Stimulated activated naive CD4-positive, alpha-beta T cell (primary cell): Measurements from ENCODE around the gene TH.
A peak's percentile ranks its signal among the peaks of the same experiment; 100 is the strongest.
"Not testable (repeated sequence)": the region's sequence is repeated elsewhere in the genome, so short reads cannot be mapped to it uniquely, and the experiment has no call there.

Experiments
- DNase-seq, 6 experiments: peaks; one replicate each; lab custom pipeline; 2025; lab: John Stamatoyannopoulos, UW

TH gene

GRCh38 chr11:2178055-2178773 is 6.6 kb upstream of the TH start:
- not testable (repeated sequence) for DNase-seq

DNA sequence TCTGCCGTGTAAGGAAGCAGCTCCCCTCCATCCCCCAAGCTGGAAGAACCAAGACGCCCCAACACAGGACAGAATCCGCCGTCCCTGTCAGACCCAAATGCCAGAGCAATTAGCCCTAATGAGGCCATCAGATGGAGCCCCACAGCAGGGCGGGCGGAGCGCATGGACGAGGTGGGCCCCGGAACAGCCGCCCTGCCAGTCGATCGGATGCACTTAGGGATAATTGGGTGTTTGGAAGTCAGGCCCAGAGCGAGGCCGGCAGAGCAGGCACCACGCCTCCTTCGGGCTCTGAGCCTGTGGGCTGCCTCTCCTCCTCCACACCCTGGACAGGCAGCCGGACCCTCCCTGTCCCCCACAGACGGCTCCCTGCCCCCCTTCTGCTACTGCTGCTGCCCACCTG is 5.5 kb upstream of the TH start:
- no peak for DNase-seq

DNA sequence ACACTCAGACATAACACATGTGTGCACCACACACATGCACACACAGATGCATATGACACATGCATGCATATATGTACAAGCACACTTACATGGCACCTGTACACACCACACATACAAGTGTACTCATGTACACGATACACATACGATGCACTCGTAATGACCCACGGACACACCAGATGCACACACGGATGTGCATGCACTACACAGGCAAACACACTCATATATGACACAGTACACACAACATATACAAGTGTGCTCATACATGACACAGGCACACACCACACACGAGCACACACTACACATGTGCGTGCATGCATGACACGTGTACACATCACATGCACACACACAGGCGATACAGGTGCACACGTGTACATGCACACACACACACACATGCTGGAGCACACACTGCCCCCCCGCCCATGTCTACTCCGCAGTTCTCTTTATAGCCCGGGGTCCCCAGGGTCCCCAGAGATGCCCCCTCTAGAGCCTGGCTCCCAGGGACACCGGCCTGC is 4.8 kb upstream of the TH start:
- no peak for DNase-seq

DNA sequence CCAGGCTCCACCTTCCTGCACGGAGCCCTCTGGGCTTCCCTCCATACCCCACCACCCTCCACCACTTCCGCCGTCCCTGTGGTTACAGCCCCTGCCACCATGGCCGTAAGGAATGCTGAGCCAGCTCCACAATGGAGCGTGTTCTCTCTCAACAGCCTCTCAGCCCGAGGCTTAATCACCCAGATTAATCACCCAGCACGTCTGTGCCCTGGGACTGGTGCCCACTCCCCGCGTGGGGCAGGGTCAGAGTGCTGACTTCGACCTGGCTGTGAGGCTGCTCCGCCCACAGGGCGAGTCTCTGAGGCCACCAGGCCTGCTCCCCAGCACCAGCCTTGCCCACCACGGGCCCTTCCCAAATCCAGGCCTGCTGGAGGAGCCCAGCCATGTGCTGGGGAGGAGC is 4.0 kb upstream of the TH start:
- no peak for DNase-seq

DNA sequence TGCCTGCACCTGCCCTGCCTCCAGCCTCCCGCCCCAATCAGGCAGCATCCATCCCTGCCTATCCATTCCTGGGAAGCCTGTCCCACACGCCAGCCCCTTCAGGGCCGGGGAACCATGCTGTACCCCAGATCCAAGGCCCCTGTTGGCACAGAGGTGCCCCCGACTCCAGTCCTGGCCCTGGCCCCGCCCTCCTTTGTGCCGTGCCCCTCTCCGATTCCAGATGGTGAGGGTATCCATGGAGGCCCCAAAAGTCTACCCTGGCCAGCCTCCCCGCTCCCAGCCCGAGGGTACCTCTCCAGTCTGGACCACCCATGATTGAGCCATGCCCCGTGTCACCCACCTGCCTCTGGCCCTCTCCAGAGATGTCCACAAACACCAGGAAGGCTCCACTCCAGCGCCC is 2.7 kb upstream of the TH start:
- DNase-seq: no peak

GRCh38 chr11:2173761-2174160 is 2.1 kb upstream of the TH start:
- DNase-seq: no peak

GRCh38 chr11:2173150-2173693 is 1.6 kb upstream of the TH start:
- no peak for DNase-seq

DNA sequence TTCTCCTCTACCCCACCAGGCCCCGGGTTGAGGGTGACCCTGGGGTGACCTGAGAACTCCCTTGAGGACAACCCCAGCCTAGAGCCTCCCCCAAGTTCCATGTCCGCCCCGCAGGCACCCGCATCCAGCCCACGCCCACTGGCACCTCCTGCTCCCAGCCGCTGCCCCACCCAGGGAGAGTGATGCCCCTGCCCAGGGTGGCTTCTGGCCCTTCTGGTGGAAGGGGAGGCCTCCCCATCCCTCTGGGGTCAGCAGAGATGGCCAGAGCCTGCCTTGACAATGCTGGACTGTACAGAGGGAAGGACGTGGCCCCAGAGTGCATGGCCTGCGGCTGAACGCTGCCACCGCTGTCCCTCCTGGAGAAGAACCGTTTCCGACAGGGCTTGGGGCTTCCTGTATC is 1.1 kb upstream of the TH start:
- no peak for DNase-seq

DNA sequence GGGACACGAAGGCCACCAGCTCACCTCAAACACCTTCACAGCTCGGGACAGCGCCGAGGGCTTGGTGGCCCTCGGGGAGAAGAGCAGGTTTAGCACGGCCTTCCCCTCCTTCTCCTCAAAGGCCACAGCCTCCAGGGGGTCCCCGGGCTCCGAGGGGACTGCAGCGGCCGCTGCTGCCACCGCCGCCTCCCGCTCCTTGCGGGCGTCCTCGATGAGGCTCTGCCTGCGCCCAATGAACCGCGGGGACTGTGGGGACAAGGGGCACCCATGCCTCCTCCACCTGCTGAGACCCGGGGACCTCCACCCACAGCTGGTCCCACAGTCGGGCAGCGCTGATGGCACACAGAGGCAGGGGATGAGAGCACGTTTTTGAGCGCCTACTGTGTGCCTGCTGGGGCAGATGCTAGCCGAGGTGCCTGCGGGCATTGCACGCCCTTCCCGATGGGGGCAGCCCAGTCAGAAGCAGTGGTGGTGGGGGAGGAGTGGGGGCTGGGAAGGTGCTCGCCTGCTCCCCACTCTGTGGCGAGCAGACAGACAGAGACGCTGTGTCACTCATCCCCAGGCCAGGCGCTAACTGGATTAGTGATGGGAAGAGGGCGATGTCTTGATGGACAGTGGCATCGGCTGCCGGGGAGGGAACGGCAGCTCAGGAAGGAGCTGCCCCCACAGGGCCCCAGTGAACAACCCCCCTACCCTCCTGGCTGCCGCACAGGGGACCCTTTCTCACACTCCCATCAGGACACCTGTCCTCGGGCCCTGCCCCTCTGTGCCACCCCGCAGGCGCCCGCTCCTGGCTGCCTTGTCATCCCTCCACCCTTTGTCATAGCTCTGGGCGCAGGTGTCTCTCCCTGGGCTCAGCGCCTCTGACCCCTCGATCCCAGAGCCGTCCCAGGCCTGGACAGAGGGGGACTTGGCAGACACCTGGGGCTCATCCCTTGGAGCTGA is 1.7 kb downstream of the TH start:
- no peak for DNase-seq

DNA sequence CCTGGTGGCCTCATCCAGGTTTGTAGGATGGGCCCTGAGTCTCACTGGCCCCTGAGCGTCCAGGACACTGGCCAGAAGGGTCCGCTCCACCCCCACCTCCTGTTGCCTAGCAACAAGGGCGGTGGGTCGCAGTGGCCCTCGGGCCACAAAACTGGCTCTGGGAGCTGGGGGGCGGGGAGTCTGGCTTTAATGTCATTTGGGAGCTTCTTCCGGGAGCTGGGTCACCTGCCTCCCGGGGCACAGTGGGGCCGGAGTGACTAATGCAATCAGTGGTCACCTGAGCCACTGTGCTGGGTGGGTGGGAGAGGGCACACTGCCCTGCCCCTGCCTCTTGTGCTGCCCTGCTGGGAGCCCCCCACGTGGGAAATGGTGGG is 2.6 kb downstream of the TH start:
- DNase-seq: no peak

GRCh38 chr11:2168286-2169004 is 3.2 kb downstream of the TH start:
- DNase-seq: no peak

DNA sequence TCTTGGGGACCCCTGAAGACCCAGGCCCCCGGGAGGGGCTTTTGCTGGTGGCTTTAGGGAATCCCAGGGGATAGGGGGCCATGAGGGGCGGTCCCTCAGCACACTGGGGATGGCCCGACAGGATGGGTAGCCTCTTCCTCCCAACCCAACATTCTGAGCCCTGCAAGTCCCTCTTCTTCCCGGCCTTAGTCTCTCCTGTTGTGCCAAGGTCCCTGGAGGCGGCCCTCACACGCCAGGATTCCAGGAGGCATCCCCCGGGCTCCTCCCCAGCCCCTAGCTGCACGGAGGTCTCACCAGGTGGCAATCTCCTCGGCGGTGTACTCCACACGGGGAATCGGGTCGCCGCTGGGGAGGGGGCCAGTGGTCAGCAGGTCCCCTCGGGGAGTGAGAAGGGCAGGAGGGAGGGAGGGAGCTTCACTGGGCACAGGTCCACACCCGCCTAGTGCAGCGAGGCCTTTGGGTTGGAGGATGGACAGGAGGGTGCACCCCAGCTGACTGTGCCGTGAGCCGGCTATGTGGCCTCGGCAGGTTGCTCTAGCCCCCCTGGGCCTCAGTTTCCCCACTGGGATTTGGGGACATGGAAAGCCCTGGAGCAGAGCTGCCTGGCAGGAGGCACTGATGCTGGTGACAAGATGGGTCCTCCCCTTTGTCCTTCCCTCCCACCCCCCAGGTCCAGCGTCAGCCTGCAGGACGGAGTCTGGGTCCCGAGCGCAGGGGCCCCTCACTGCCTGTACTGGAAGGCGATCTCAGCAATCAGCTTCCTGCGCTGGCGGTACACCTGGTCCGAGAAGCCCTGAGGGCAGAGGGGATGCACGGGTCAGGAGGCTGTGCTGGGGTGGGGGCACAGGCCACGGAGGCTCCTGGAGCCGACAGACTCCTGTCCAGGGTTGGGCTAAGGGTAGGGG is 4.2 kb downstream of the TH start:
- no peak for DNase-seq

DNA sequence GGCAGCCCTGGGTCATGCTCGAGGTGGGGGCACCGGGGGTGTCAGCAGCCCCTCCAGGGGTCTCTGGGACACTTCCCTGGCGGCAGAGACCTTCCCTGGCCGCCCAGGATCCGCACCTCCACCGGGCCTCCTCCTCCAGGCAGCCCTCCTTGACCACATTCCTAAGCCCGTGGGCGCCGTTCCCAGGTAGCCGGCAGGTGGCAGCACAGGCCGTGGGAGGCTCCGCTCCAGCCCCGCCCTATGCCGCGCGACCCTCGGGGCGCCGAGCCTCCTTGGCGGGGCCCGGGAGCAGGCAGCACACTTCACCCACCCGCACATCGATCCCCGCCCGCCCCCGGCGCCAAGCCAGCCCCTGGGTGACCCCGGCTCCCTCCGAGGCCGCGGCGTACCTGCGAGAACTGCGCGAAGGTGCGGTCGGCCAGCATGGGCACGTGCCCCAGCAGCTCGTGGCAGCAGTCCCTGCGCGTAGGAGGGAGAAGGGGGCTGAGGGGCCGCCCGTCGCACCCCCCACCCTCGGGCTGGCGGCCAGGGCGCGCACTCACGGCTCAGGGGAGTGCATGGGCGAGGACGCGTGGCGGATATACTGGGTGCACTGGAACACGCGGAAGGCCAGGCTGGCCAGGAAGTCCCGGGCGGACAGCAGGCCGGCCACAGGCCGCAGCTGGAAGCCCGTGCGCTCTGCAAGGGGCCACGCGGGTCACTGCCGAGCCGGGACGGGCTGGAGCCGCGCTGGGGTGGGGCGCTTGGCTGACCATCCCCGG is 5.3 kb downstream of the TH start:
- peak in 4 of 6 experiments; percentile 12 to 40 (median 23) for DNase-seq

- DNase-seq: no peak
These were observed 6.0 kb downstream of the TH start for GRCh38 chr11:2165571-2165970.

- DNase-seq: no peak
These were observed 6.6 kb downstream of the TH start for GRCh38 chr11:2164861-2165555.

GRCh38 chr11:2164081-2164480 is 7.5 kb downstream of the TH start:
- DNase-seq: no peak

- DNase-seq: no peak
These were observed 8.1 kb downstream of the TH start for GRCh38 chr11:2163428-2163978.

DNA sequence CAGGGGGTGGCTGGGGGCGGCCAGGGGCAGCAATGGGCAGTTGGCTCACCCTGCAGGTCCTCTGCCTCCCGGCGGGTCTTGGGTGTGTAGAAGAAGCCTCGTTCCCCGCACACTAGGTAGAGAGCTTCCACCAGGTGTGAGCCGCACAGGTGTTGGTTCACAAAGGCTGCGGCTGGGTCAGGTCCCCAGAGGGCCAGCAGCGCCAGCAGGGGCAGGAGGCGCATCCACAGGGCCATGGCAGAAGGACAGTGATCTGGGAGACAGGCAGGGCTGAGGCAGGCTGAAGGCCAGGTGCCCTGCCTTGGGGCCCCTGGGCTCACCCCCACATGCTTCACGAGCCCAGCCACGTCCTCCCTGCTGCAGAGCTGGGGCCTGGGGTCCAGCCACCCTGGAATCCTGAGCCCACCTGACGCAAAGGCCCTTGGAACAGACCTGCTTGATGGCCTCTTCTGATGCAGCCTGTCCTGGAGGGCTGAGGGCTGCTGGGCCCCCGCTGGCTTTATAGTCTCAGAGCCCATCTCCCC is 10.8 kb downstream of the TH start, which contains the start of gene INS:
INS (minus strand) TSS at position 474 of the 524 bp plus-strand sequence; CDS start at position 236, 238 bp downstream.
- DNase-seq: no peak
